Measurements from ENCODE around the gene PEX10.

Gene PEX10

GRCh38 chr1:2404142-2404889 is 8.0 kb downstream of the PEX10 start:
- TF ChIP-seq REST (IDR thresholded peaks at IDR 0.05; ENCODE audit: low read depth) (no peak), CEBPB (IDR thresholded peaks at IDR 0.05) (no peak), EP300 (IDR thresholded peaks at IDR 0.05; ENCODE audit: borderline replicate concordance) (no peak), TAF1 (IDR thresholded peaks at IDR 0.05; ENCODE audit: low read depth) (no peak), EGR1 (IDR thresholded peaks at IDR 0.05) (no peak), USF1 (IDR thresholded peaks at IDR 0.05) (no peak), TCF12 (IDR thresholded peaks at IDR 0.05; ENCODE audit: low read depth) (no peak), MAX (IDR thresholded peaks at IDR 0.05) (no peak), ZBTB7A (IDR thresholded peaks at IDR 0.05; ENCODE audit: low read depth) (no peak), FOXM1 (IDR thresholded peaks at IDR 0.05; ENCODE audit: borderline replicate concordance, low read depth) (no peak), RAD21 (IDR thresholded peaks at IDR 0.05; ENCODE audit: low read depth) (no peak)

GRCh38 chr1:2403273-2403672 is 9.1 kb downstream of the PEX10 start:
- TF ChIP-seq REST (IDR thresholded peaks at IDR 0.05; ENCODE audit: low read depth) (no peak), RAD21 (IDR thresholded peaks at IDR 0.05; ENCODE audit: low read depth) (no peak), TEAD4 (IDR thresholded peaks at IDR 0.05) (no peak), YY1 (IDR thresholded peaks at IDR 0.05; ENCODE audit: low read depth) (no peak)

GRCh38 chr1:2402420-2402819 is 9.9 kb downstream of the PEX10 start:
- TF ChIP-seq MAX (IDR thresholded peaks at IDR 0.05) (no peak), TAF1 (IDR thresholded peaks at IDR 0.05; ENCODE audit: low read depth) (no peak), REST (IDR thresholded peaks at IDR 0.05; ENCODE audit: low read depth) (no peak), NFIC (IDR thresholded peaks at IDR 0.05) (no peak), USF1 (IDR thresholded peaks at IDR 0.05) (no peak), RAD21 (IDR thresholded peaks at IDR 0.05; ENCODE audit: low read depth) (no peak), YY1 (IDR thresholded peaks at IDR 0.05; ENCODE audit: low read depth) (no peak), ZBTB7A (IDR thresholded peaks at IDR 0.05; ENCODE audit: low read depth) (no peak), CREB1 (IDR thresholded peaks at IDR 0.05; ENCODE audit: low read depth) (no peak), CEBPB (IDR thresholded peaks at IDR 0.05) (no peak)

GRCh38 chr1:2400950-2401649 is 11.3 kb downstream of the PEX10 start:
- TF ChIP-seq CEBPB (IDR thresholded peaks at IDR 0.05): no peak
- TF ChIP-seq YY1 (IDR thresholded peaks at IDR 0.05; ENCODE audit: low read depth): no peak
- TF ChIP-seq TEAD4 (IDR thresholded peaks at IDR 0.05): no peak
- TF ChIP-seq RAD21 (IDR thresholded peaks at IDR 0.05; ENCODE audit: low read depth): no peak
- no peak for TF ChIP-seq MAX (IDR thresholded peaks at IDR 0.05)
- no peak for TF ChIP-seq REST (IDR thresholded peaks at IDR 0.05; ENCODE audit: low read depth)
- TF ChIP-seq FOXM1 (IDR thresholded peaks at IDR 0.05; ENCODE audit: borderline replicate concordance, low read depth): no peak
- TF ChIP-seq USF1 (IDR thresholded peaks at IDR 0.05): no peak

Measured in Ishikawa (cell line).